Measurements from ENCODE around the gene PPM1H.

Gene PPM1H

GRCh38 chr12:62605981-62606380, 329.0 kb downstream of the PPM1H start:
- TF ChIP-seq, protein P1, sequence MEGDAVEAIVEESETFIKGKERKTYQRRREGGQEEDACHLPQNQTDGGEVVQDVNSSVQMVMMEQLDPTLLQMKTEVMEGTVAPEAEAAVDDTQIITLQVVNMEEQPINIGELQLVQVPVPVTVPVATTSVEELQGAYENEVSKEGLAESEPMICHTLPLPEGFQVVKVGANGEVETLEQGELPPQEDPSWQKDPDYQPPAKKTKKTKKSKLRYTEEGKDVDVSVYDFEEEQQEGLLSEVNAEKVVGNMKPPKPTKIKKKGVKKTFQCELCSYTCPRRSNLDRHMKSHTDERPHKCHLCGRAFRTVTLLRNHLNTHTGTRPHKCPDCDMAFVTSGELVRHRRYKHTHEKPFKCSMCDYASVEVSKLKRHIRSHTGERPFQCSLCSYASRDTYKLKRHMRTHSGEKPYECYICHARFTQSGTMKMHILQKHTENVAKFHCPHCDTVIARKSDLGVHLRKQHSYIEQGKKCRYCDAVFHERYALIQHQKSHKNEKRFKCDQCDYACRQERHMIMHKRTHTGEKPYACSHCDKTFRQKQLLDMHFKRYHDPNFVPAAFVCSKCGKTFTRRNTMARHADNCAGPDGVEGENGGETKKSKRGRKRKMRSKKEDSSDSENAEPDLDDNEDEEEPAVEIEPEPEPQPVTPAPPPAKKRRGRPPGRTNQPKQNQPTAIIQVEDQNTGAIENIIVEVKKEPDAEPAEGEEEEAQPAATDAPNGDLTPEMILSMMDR (IDR thresholded peaks at IDR 0.05; ENCODE audit: borderline replicate concordance, extremely low read depth, low read length, poor library complexity, severe bottlenecking), result no peak
- no peak for TF ChIP-seq EZH2 (IDR thresholded peaks at IDR 0.05; ENCODE audit: borderline replicate concordance, low read depth, low read length, severe bottlenecking)
- no peaks in the 10 kb centered on the region for H3K27me3 ChIP-seq (ENCODE audit: insufficient read depth, low read length, poor library complexity)
- H3K9me3 ChIP-seq (ENCODE audit: insufficient read depth, low read length, severe bottlenecking), result no peaks in the 10 kb centered on the region
- H3K4me1 ChIP-seq (ENCODE audit: insufficient read depth, low read length), result peaks cover 29% of the 10 kb centered on the region
- DNase-seq (no peak), ATAC-seq (ENCODE audit: insufficient read depth, low read depth) (no peak)
- H3K9ac ChIP-seq (ENCODE audit: low read depth, low read length), result no peak overlapping the region
- H3K4me3 ChIP-seq (ENCODE audit: low read depth in 1 of 2, low read length in 2 of 2), result no peak overlapping the region
- H3K27ac ChIP-seq (ENCODE audit: low read length), result no peak overlapping the region
- no peaks in the 10 kb centered on the region; the same call in 1 of the 2 replicates for H3K36me3 ChIP-seq (ENCODE audit: insufficient read depth, low read length)
- H4K20me1 ChIP-seq (ENCODE audit: insufficient read depth, low read length), result peaks cover 3% of the 10 kb centered on the region; the same call in 1 of the 2 replicates
- H3K79me2 ChIP-seq (ENCODE audit: insufficient read depth, low read length), result peaks cover 36% of the 10 kb centered on the region
- no peak overlapping the region for H2AFZ ChIP-seq (ENCODE audit: low read depth, low read length)
- H3K4me2 ChIP-seq (ENCODE audit: insufficient read depth, low read length), result peak overlapping the region; percentile 75; the same call in 1 of the 2 replicates

DNA sequence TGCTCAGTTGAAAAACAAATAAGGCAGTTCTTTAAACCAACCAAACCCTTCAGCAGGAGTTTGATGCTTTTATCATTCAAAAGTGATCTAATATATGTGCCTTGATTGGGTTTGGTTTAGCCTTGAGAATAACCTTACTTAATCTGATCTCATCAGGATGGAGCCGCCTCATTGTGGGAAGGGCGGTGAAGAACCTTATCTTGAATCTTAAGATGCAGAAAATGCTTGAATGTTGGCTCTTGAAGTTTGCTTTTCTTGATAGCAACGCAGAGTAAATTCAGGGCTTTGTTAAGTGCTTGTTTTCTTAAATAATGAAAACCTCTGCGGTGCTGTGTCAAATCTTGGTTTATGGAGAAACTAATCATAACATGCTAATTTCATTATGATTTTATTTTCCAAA, 330.1 kb downstream of the PPM1H start:
- Histone ChIP-seq H3K9me3 (ENCODE audit: insufficient read depth, low read length, severe bottlenecking) (no peaks in the 10 kb centered on the region), H3K4me3 (ENCODE audit: low read depth in 1 of 2, low read length in 2 of 2) (peak overlapping the region; percentile 68 to 70; a peak in 3 of 4 replicates), H3K36me3 (ENCODE audit: insufficient read depth, low read length) (no peaks in the 10 kb centered on the region; the same call in 1 of the 2 replicates), H2AFZ (ENCODE audit: low read depth, low read length) (no peak overlapping the region), H3K27me3 (ENCODE audit: insufficient read depth, low read length, poor library complexity) (no peaks in the 10 kb centered on the region), H4K20me1 (ENCODE audit: insufficient read depth, low read length) (peaks cover 3% of the 10 kb centered on the region; the same call in 1 of the 2 replicates), H3K27ac (ENCODE audit: low read length) (peak overlapping the region; percentile 9; the same call in 1 of the 2 replicates), H3K9ac (ENCODE audit: low read depth, low read length) (peak overlapping the region; percentile 100), H3K4me2 (ENCODE audit: insufficient read depth, low read length) (peak overlapping the region; percentile 75), H3K79me2 (ENCODE audit: insufficient read depth, low read length) (peaks cover 36% of the 10 kb centered on the region), H3K4me1 (ENCODE audit: insufficient read depth, low read length) (peaks cover 29% of the 10 kb centered on the region)
- TF ChIP-seq EZH2 (IDR thresholded peaks at IDR 0.05; ENCODE audit: borderline replicate concordance, low read depth, low read length, severe bottlenecking), result no peak
- TF ChIP-seq, protein P1 (IDR thresholded peaks at IDR 0.05; ENCODE audit: borderline replicate concordance, extremely low read depth, low read length, poor library complexity, severe bottlenecking), result no peak
- ATAC-seq (ENCODE audit: insufficient read depth, low read depth) (no peak), DNase-seq (no peak)

- H3K4me1 ChIP-seq (ENCODE audit: insufficient read depth, low read length), result peaks cover 29% of the 10 kb centered on the region
- DNase-seq (no peak), ATAC-seq (ENCODE audit: insufficient read depth, low read depth) (no peak)
- peak overlapping the region; percentile 100 for H3K9ac ChIP-seq (ENCODE audit: low read depth, low read length)
- H4K20me1 ChIP-seq (ENCODE audit: insufficient read depth, low read length), result peaks cover 3% of the 10 kb centered on the region; the same call in 1 of the 2 replicates
- peak overlapping the region; percentile 96 for H3K27ac ChIP-seq (ENCODE audit: low read length)
- peak overlapping the region; percentile 75 for H3K4me2 ChIP-seq (ENCODE audit: insufficient read depth, low read length)
- H2AFZ ChIP-seq (ENCODE audit: low read depth, low read length), result no peak overlapping the region
- H3K9me3 ChIP-seq (ENCODE audit: insufficient read depth, low read length, severe bottlenecking), result no peaks in the 10 kb centered on the region
- TF ChIP-seq, protein P1 (IDR thresholded peaks at IDR 0.05; ENCODE audit: borderline replicate concordance, extremely low read depth, low read length, poor library complexity, severe bottlenecking), result no peak
- no peak for TF ChIP-seq EZH2 (IDR thresholded peaks at IDR 0.05; ENCODE audit: borderline replicate concordance, low read depth, low read length, severe bottlenecking)
- peak overlapping the region; percentile 68 to 70 for H3K4me3 ChIP-seq (ENCODE audit: low read depth in 1 of 2, low read length in 2 of 2)
- H3K79me2 ChIP-seq (ENCODE audit: insufficient read depth, low read length), result peaks cover 36% of the 10 kb centered on the region
- no peaks in the 10 kb centered on the region; the same call in 1 of the 2 replicates for H3K36me3 ChIP-seq (ENCODE audit: insufficient read depth, low read length)
- no peaks in the 10 kb centered on the region for H3K27me3 ChIP-seq (ENCODE audit: insufficient read depth, low read length, poor library complexity)
These were observed 330.6 kb downstream of the PPM1H start for GRCh38 chr12:62604373-62604772.
